GM23338 (cell line): ENCODE data around the gene LONRF2. TPM values are rescaled to one million over a fixed set of nuclear protein-coding genes. Genes with fewer than 3 reads are reported as not detected.

Experiments used
- ATAC-seq: fragments of 200-7000 bp; cut with Tn5 transposase; 3 replicates; pipeline ENCODE4 v1.9.1; 2020
- DNase-seq: peaks from one replicate; pipeline ENCODE4 v3.0.0-alpha.2; 2015; ENCODE audit warnings: low spot score
- H2AFZ ChIP-seq: fragments of 200-600 bp; sonication (generic); 2 replicates; pipeline ENCODE4 v1.8.0; 2016; ENCODE audit warnings: antibody characterized with exemption, mild to moderate bottlenecking, moderate library complexity
- H3F3A ChIP-seq: fragments of 200-600 bp; sonication (generic); replicated peaks from 2 replicates; pipeline ENCODE4 v1.8.0; 2017; ENCODE audit warnings: antibody characterized with exemption, mixed run types, low read depth
- H3K27ac ChIP-seq: fragments of 200-600 bp; sonication (generic); 2 replicates; pipeline ENCODE4 v1.6.1; 2016; ENCODE audit warnings: low read depth
- H3K27me3 ChIP-seq: fragments of 200-600 bp; sonication (generic); 2 replicates; pipeline ENCODE4 v1.8.0; 2016; ENCODE audit warnings: mild to moderate bottlenecking, mixed run types, moderate library complexity; ENCODE audit not compliant: insufficient read depth
- H3K36me3 ChIP-seq: fragments of 200-600 bp; sonication (generic); 2 replicates; pipeline ENCODE4 v1.8.0; 2016; ENCODE audit warnings: mild to moderate bottlenecking; ENCODE audit not compliant: insufficient read depth
- H3K4me1 ChIP-seq: fragments of 200-600 bp; sonication (generic); 2 replicates; pipeline ENCODE4 v1.8.0; 2016; ENCODE audit warnings: mild to moderate bottlenecking, moderate library complexity; ENCODE audit not compliant: insufficient read depth
- H3K4me2 ChIP-seq: fragments of 200-600 bp; sonication (generic); 2 replicates; pipeline ENCODE4 v1.7.1; 2017; ENCODE audit warnings: mixed run types
- H3K4me3 ChIP-seq: fragments of 200-600 bp; sonication (generic); 2 replicates; pipeline ENCODE4 v1.6.1; 2016; ENCODE audit warnings: mixed run types
- H3K79me2 ChIP-seq: fragments of 200-600 bp; sonication (generic); replicated peaks from 2 replicates; pipeline ENCODE4 v1.8.0; 2017; ENCODE audit warnings: mild to moderate bottlenecking; ENCODE audit not compliant: insufficient read depth
- H3K9me2 ChIP-seq: fragments of 200-600 bp; sonication (generic); 2 replicates; pipeline ENCODE4 v1.8.0; 2017; ENCODE audit not compliant: insufficient read depth
- H4K20me1 ChIP-seq: fragments of 200-600 bp; sonication (generic); replicated peaks from 2 replicates; pipeline ENCODE4 v1.8.0; 2017; ENCODE audit warnings: mild to moderate bottlenecking; ENCODE audit not compliant: insufficient read depth
- H3K27ac Mint-ChIP-seq: 2 replicates; pipeline ENCODE4 v1.8.0; 2020; ENCODE audit warnings: inconsistent platforms, mild to moderate bottlenecking, moderate library complexity, mixed read lengths
- H3K27me3 Mint-ChIP-seq: 3 replicates; pipeline ENCODE4 v1.8.0; 2022; ENCODE audit warnings: low read depth, mild to moderate bottlenecking, moderate library complexity, mixed read lengths, inconsistent platforms; ENCODE audit not compliant: insufficient read depth, poor library complexity
- H3K36me3 Mint-ChIP-seq: 3 replicates; pipeline ENCODE4 v1.8.0; 2021; ENCODE audit warnings: low read depth, mild to moderate bottlenecking, inconsistent platforms, moderate library complexity, mixed read lengths
- H3K4me1 Mint-ChIP-seq: 3 replicates; pipeline ENCODE4 v1.8.0; 2020; ENCODE audit warnings: mild to moderate bottlenecking, inconsistent platforms, mixed read lengths
- H3K4me3 Mint-ChIP-seq: 3 replicates; pipeline ENCODE4 v1.8.0; 2021; ENCODE audit warnings: moderate library complexity, mild to moderate bottlenecking, inconsistent platforms, mixed read lengths
- H3K9me3 Mint-ChIP-seq: 3 replicates; pipeline ENCODE4 v1.8.0; 2020; ENCODE audit warnings: moderate library complexity, mild to moderate bottlenecking, inconsistent platforms, mixed read lengths
- EZH2 ChIP-seq: fragments of 200-600 bp; sonication (generic); IDR thresholded peaks from one replicate; pipeline ENCODE4 v1.8.0; 2017; ENCODE audit warnings: antibody characterized with exemption, mild to moderate bottlenecking, low read depth; ENCODE audit not compliant: unreplicated experiment
- EZH2phosphoT487 ChIP-seq: fragments of 200-600 bp; sonication (generic); IDR thresholded peaks from one replicate; pipeline ENCODE4 v1.8.1; 2018; ENCODE audit warnings: antibody characterized with exemption; ENCODE audit not compliant: unreplicated experiment
- JUNB ChIP-seq: IDR thresholded peaks from one replicate; pipeline ENCODE4 v1.6.1; 2016; ENCODE audit warnings: antibody characterized with exemption; ENCODE audit not compliant: unreplicated experiment
- NANOG ChIP-seq: IDR thresholded peaks from 2 replicates; pipeline ENCODE4 v1.6.1; 2016; ENCODE audit warnings: antibody characterized with exemption, borderline replicate concordance
- POLR2AphosphoS5 ChIP-seq: IDR thresholded peaks from 2 replicates; pipeline ENCODE4 v1.6.1; 2016; ENCODE audit warnings: antibody characterized with exemption, low read depth
- REST ChIP-seq: IDR thresholded peaks from one replicate; pipeline ENCODE4 v1.6.1; 2018; ENCODE audit warnings: antibody characterized with exemption; ENCODE audit not compliant: unreplicated experiment
- STAT1 ChIP-seq: IDR thresholded peaks from one replicate; pipeline ENCODE4 v1.6.1; 2016; ENCODE audit warnings: antibody characterized with exemption; ENCODE audit not compliant: unreplicated experiment
- ZNF114 ChIP-seq: fragments of 250-450 bp; sonication (Bioruptor Pico); IDR thresholded peaks from 2 replicates; pipeline ENCODE4 v1.5.0; 2020; ENCODE audit warnings: mild to moderate bottlenecking, moderate library complexity
- ZNF462 ChIP-seq: fragments of 250-450 bp; sonication (Bioruptor Pico); IDR thresholded peaks from 2 replicates; pipeline ENCODE4 v1.5.0; 2020; ENCODE audit warnings: mild to moderate bottlenecking, moderate library complexity
- polyA plus RNA-seq: library from polyadenylated mRNA; unstranded; fragments of >200 nt; fragmentation: Nextera tagmentation; extraction: Ambion mirVana; gene quantifications from 2 replicates; pipeline ENCODE4 v1.2.1, GENCODE V29; 2016
- total RNA-seq: library from RNA; depleted of rRNA; stranded (reverse); fragments of >200 nt; shearing (Covaris generic); gene quantifications from 2 replicates; pipeline ENCODE4 v1.2.3, GENCODE V29; 2014

Gene LONRF2
- total and polyA plus RNA-seq, 2 experiments from 2014 or later, result 0.05 to 0.24 TPM

GRCh38 chr2:100309311-100309710 is 13.0 kb downstream of the LONRF2 start:
- Mint-ChIP-seq H3K27ac (no peak overlapping the region), H3K4me3 (no peak overlapping the region), H3K9me3 (peaks cover 7% of the 10 kb centered on the region; the same call in 2 of the 3 replicates), H3K36me3 (peaks cover 7% of the 10 kb centered on the region; the same call in 2 of the 3 replicates), H3K27me3 (no peaks in the 10 kb centered on the region), H3K4me1 (no peaks in the 10 kb centered on the region)
- no peak overlapping the region for H3K4me3 ChIP-seq
- no peaks in the 10 kb centered on the region for H3K9me2 ChIP-seq
- H3K4me2 ChIP-seq, result no peak overlapping the region
- no peaks in the 10 kb centered on the region for H3K4me1 ChIP-seq
- H3K36me3 ChIP-seq, result no peaks in the 10 kb centered on the region
- no peaks in the 10 kb centered on the region for H3K27me3 ChIP-seq
- H4K20me1 ChIP-seq, result no peaks in the 10 kb centered on the region
- DNase-seq (no peak), ATAC-seq (no peak)
- H2AFZ ChIP-seq, result no peak overlapping the region
- TF ChIP-seq JUNB, result no peak
- no peak for TF ChIP-seq STAT1
- TF ChIP-seq EZH2phosphoT487, result no peak
- no peak for TF ChIP-seq REST
- no peak for TF ChIP-seq EZH2
- TF ChIP-seq ZNF114 (CRISPR knock-in tag), result no peak
- no peak for TF ChIP-seq NANOG
- no peak for TF ChIP-seq POLR2AphosphoS5
- TF ChIP-seq ZNF462 (CRISPR knock-in tag), result no peak
- no peaks in the 10 kb centered on the region for H3K79me2 ChIP-seq
- H3K27ac ChIP-seq, result no peak overlapping the region
- H3F3A ChIP-seq, result no peaks in the 10 kb centered on the region
